Stimulated activated CD4-positive, alpha-beta T cell treated with anti-CD3 and anti-CD28 coated beads, TNF-alpha, amount 100 ng/mL, for 48 hours (primary cell): ENCODE data around the gene MIEF1.
"Not testable (repeated sequence)": the region's sequence is repeated elsewhere in the genome, so short reads cannot be mapped to it uniquely, and the experiment has no call there.

Source experiments
- DNase-seq, 3 donors: peaks; one replicate each; pipeline ENCODE4 v3.0.0-alpha.2; 2020; ENCODE audit warnings: low read depth in 3 of 3

Gene MIEF1

DNA sequence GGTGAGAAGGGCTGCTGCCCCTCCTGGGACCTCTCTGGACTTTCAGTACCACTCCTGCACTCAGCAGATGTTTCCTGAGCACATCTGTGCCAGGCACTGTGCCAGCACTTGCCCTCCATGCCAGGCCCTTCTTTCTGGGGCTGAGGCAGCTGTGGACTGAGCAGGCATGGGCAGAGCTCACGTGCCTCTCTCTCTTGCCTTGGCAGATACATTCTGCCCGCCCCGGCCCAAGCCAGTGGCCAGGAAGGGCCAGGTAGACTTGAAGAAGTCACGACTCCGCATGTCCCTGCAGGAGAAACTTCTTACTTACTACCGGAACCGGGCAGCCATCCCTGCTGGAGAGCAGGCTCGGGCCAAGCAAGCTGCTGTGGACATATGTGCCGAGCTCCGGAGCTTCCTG, 9.9 kb downstream of the MIEF1 start:
- no peak for DNase-seq

GRCh38 chr22:39513791-39514190, 11.7 kb downstream of the MIEF1 start:
- DNase-seq, result no peak

DNA sequence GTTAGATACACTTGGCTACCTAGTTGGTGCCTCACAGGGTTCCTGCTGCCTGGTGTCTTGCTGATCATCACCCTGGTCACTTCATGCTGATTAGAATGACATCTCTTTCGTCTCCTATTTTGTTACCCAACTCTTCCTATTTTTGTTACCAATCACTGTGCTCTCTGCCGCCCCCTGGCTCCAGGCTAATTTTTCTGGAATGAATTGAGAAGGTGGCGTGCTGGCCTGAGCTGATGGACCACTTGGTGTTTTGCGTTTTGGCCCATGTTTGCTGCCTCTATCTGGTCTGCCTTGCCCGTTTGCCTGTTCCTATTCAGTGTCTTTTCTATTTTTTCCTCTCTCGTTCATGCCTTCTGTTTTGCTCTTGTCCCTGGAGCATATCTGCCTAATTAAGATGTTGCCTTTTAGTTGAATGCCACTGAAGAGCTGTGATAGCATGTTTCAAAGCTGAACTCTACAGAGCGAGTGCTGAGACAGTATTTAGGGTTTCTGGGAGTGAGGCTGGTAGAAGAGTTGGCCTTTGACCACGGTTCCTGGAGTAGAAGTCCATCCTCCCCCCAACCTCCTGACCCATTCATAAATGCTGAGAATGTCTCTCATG, 12.4 kb downstream of the MIEF1 start:
- DNase-seq, result no peak

- DNase-seq, result no peak
These were observed 13.4 kb downstream of the MIEF1 start for GRCh38 chr22:39515266-39516050.

DNA sequence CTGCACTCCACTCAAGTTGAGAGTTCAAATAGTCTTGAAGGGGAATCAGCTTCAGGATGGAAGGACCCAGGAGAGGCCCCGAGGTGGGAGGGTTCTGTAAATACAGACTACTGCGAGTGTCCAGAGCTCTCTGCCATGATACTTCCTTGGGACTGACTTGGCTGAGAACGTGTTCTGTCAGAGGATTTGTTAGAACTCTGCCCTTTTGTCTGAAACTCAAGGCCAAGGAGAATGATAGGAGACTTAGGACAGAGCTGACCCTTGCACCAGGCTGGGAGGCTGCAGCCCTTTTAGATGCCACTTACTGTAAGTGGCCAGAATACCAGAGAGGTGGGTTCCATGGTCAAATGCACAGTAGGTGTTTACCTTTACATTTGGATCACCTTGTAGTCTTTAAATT, 15.4 kb downstream of the MIEF1 start:
- no peak for DNase-seq

DNA sequence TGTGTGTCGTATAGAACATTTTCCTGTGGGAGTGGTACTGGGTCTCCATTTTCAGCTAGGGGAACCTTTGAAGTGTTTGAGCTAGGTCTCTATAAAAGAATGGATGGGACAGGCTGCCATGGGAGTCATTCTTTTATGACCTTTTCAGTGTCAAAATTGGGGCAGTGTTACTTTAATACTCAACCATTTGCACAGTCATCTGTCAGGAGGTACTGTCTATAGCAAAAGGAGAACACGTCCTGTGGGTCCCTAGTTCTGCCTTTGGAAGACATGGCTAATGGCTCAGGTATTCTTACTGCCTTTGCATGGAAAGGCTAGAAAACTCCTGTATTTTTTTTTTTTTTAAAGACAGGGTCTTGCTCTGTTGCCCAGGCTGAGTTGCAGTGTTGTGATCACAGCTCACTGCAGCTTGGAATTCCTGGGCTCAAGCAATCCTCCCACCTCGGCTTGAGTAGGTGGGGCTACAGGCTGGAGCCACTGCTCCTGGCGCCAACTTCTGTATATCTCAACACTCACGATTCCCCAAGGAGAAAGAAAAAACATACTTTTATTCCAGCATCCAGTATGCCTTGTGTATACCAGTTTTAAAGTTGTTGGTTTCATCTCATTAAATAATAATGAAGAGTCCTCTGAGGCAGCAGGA, 16.2 kb downstream of the MIEF1 start:
- DNase-seq, result no peak

DNA sequence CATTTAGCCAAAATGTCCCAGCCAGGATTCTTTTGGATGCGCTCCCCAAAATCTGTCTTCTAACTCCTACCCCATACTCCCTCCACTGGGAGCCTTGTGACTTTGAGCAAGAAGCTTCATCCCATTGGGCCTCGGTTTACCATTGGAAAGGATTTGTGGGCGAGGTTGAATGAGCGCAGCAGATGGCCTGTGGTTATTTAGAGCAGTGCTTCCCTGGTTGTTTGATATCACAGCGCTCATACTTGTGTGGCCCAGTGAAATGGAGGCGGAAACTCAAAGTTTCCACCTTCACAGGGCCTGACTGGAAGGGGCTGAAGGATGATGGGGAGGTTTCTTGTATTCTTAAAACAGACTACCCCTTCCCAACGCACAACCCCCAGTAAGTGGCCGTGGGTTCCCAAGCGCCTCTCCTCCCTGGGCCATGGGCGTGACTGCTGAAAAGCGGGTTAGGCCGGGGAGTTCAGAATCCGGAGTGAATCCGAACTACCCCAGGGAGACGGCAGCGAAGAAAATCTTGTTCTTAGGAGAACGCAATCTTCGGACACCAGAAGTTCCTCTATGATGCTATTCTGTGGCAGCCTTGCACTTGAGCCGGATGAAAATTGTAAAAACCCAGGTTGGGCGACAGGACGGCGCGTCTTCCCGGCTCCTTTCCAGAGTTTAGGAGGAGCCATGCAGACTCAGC, 17.0 kb downstream of the MIEF1 start:
- no peak for DNase-seq

GRCh38 chr22:39519681-39520225, 17.7 kb downstream of the MIEF1 start:
- peak; percentile 92 to 95 (median 95) for DNase-seq

- DNase-seq, result peak; percentile 77 to 86 (median 82)
These were observed 18.4 kb downstream of the MIEF1 start, which contains the start of gene ATF4 for GRCh38 chr22:39520226-39521105. Gene ATF4 (plus strand): TSS chr22:39520562. CDS start chr22:39521446, 884 bp downstream.

DNA sequence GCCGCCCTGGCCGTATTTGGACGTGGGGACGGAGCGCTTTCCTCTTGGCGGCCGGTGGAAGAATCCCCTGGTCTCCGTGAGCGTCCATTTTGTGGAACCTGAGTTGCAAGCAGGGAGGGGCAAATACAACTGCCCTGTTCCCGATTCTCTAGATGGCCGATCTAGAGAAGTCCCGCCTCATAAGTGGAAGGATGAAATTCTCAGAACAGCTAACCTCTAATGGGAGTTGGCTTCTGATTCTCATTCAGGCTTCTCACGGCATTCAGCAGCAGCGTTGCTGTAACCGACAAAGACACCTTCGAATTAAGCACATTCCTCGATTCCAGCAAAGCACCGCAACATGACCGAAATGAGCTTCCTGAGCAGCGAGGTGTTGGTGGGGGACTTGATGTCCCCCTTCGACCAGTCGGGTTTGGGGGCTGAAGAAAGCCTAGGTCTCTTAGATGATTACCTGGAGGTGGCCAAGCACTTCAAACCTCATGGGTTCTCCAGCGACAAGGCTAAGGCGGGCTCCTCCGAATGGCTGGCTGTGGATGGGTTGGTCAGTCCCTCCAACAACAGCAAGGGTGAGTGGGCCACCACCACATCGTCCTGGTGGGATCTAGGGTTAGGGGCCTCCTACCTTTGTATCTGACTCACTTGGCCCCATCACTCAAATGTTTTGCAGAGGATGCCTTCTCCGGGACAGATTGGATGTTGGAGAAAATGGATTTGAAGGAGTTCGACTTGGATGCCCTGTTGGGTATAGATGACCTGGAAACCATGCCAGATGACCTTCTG, 19.2 kb downstream of the MIEF1 start:
- DNase-seq, result not testable (repeated sequence)

GRCh38 chr22:39522091-39522490, 20.0 kb downstream of the MIEF1 start:
- not testable (repeated sequence) for DNase-seq

DNA sequence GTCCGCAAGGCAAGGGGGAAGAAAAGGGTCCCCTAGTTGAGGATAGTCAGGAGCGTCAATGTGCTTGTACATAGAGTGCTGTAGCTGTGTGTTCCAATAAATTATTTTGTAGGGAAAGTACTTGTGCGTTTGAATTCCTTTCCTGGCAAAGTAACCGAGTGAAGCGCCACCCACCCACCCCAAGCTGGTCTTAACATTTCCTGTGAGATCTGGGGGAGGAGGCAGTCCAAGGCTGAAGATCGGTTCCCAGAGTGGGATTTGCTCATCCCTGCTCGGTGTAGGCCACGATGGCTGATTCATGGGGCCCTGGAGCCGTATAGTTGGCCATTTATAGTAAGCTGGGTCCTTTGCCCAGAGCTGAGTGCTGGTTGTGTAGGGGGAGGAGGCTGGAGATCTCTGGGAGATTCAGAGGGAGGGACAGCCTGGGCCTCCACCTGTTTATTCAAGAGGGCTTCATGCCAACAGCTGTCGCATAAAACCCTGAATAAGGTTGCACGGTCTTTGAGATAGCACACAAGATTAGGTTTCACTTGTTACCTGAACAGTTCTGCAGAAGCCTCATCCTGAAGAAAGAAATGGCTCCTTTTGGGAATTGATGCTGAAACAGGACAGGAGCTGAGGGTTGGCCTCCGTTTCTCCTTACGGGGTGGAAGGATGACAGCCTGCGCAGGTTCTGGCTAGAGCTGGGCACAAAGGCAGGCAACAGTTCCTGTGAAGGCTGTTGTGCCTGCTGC, 20.6 kb downstream of the MIEF1 start:
- no peak for DNase-seq

DNA sequence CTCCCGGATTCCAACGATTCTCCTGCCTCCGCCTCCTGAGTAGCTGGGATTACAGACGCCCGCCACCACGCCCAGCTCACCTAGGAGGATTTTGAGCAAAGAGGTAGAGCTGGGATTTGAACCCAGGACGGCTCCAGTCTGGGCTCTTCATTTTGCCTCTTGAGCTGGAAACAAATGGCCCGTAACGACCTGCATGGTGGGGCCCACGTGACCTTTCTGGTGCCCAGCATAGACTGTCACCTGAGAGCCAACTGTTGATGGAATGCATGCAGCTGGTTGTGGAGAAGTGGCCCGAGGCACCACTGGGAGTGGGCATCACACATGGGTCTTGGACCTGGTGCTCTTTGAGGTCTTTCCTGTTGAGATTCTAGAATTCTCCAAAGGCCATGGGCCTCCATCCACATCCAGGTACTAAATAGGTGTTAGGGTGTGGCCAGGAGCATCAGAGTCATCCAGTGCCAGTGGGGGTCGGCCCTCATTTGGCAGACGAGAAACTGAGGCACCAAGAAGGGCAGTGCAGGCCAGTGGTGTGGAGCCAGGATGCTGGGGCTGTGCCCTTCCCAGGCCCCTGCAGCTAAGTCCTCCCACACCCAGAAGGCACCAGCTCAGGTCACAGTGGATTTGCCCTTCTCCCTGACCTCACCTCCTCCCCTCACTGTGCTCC, 22.1 kb downstream of the MIEF1 start:
- DNase-seq, result no peak

- no peak for DNase-seq
These were observed 22.9 kb downstream of the MIEF1 start for GRCh38 chr22:39524753-39525657.

GRCh38 chr22:39525658-39525975, 23.5 kb downstream of the MIEF1 start:
- no peak for DNase-seq

DNA sequence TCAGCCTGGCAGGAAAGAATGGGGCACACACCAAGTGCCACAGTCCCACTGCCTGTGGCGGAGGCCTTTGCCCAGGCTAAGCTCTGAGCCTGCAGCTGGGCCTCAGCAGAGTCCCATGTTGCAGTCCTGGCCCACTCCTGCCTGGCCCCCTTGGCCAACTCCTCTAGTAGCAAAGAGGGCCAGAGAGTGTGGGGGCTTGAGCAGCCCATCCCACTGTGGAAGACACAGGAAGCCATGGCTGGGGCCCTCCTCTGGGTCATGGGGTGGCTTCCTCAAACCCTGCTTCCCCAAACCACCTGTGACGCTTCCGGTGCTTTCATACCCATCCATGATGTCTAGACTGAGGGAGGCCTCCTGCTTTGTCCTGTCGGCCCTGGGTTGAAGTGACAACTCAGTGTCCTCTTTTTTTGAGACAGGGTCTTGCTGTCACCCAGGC, 24.7 kb downstream of the MIEF1 start:
- no peak for DNase-seq

DNA sequence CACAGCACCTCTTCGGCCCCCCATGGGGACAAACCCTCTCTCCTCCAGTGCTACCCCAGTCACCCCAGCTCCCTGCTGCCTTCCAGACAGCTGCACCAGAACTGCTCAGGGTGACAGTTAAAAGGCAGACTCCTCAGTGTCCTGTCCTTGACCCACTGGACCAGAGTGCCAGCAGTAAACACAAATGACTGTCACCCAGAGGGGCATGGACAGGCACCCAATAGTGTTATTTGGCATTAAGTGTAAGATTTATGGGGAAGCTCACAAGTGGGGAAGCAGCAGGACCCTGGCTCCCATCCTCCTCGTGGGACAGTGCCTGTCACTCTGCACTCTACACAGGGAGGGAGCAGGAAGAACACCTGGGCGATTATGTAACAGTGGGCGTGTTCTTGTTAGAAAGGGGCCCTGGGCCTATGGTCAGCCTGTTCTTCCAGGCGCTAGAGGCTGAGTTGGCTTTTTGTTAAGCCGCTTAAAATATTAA, 25.4 kb downstream of the MIEF1 start:
- no peak for DNase-seq
